HEK293T (cell line): ENCODE data around the gene STPG1.

Source experiments
- ARNT ChIP-seq: fragments of 450-650 bp; IDR thresholded peaks from 2 replicates; pipeline ENCODE4 v1.6.1; 2017; ENCODE audit warnings: mild to moderate bottlenecking
- BHLHE40 ChIP-seq: fragments of 450-650 bp; IDR thresholded peaks from 2 replicates; pipeline ENCODE4 v1.6.1; 2016; ENCODE audit warnings: mild to moderate bottlenecking, moderate library complexity, borderline replicate concordance
- CTBP1 ChIP-seq: fragments of 450-650 bp; IDR thresholded peaks from 2 replicates; pipeline ENCODE4 v1.6.1; 2016; ENCODE audit warnings: borderline replicate concordance
- ELF4 ChIP-seq: fragments of 450-650 bp; IDR thresholded peaks from 2 replicates; pipeline ENCODE4 v1.6.1; 2017; ENCODE audit warnings: antibody characterized with exemption
- FOXA1 ChIP-seq: fragments of 450-650 bp; IDR thresholded peaks from 2 replicates; pipeline ENCODE4 v1.6.1; 2016; ENCODE audit warnings: mild to moderate bottlenecking
- FOXM1 ChIP-seq: fragments of 450-650 bp; IDR thresholded peaks from 2 replicates; pipeline ENCODE4 v1.6.1; 2017; ENCODE audit warnings: mild to moderate bottlenecking, borderline replicate concordance
- HDGF ChIP-seq: fragments of 450-650 bp; IDR thresholded peaks from 2 replicates; pipeline ENCODE4 v1.6.1; 2017; ENCODE audit warnings: antibody characterized with exemption, borderline replicate concordance
- L3MBTL2 ChIP-seq: fragments of 450-650 bp; conservative IDR thresholded peaks from 2 replicates; pipeline ENCODE4 v1.6.1; 2016; ENCODE audit warnings: mild to moderate bottlenecking
- NFRKB ChIP-seq: fragments of 450-650 bp; IDR thresholded peaks from 2 replicates; pipeline ENCODE4 v1.6.1; 2016; ENCODE audit warnings: mild to moderate bottlenecking, moderate library complexity
- PKNOX1 ChIP-seq: fragments of 450-650 bp; IDR thresholded peaks from 2 replicates; pipeline ENCODE4 v1.6.1; 2016
- SP1 ChIP-seq: fragments of 450-650 bp; IDR thresholded peaks from 2 replicates; pipeline ENCODE4 v1.6.1; 2017

- no peak for TF ChIP-seq L3MBTL2
- no peak for TF ChIP-seq PKNOX1
- TF ChIP-seq SP1, result no peak
- TF ChIP-seq CTBP1, result no peak
- no peak for TF ChIP-seq HDGF
- no peak for TF ChIP-seq FOXM1
- TF ChIP-seq ELF4, result no peak
- TF ChIP-seq BHLHE40, result no peak
- TF ChIP-seq ARNT, result no peak
- no peak for TF ChIP-seq NFRKB
- TF ChIP-seq FOXA1, result no peak
Observed at GRCh38 chr1:24427545-24427862, 13.9 kb upstream of the STPG1 start.
